Measurements from ENCODE around the gene CELSR1.

DNA sequence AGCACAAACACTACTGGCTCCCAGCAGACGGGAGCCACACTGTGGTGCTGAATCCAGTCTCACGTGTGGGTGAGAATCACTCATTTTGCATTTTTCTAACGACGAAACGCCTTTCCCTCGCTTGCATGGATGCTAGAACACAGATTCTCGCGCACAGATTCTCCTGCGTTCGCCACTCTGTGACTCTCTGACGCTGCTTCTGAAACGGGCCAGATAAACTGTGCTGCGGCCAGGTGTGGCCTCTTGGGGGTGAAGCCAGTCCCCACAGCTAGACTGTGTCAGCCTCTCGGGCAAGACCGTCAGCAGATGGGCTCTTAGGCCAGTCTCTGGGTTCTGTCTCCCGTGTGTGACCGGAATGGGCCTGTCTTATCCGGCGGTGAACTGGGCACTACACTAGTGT is 157.4 kb downstream of the CELSR1 start:
- TF ChIP-seq POLR2A (IDR thresholded peaks at IDR 0.05; ENCODE audit: low read length), result no peak
- no peak for TF ChIP-seq GATA1 (IDR thresholded peaks at IDR 0.05; ENCODE audit: low read depth, low read length)

Measured in erythroblast (primary cell).